Spleen (tissue), 7 donors: Measurements from ENCODE around the gene RBMS3.

Experiments
- CTCF ChIP-seq, 11 experiments: fragments of 200-600 bp in 7 of 11; fragments of 450-650 bp in 4 of 11; sonication (generic) in 4 of 11; IDR thresholded peaks in 8 of 11; conservative IDR thresholded peaks in 3 of 11; 1 replicate in 7 of 11; 2 replicates in 4 of 11; pipeline versions ENCODE4 v1.4.0 to v1.8.0; 2016 to 2021; ENCODE audit warnings: antibody characterized with exemption in 11 of 11, inconsistent platforms in 4 of 11, mild to moderate bottlenecking in 1 of 11
- POLR2A ChIP-seq, 3 donors: fragments of 450-650 bp; IDR thresholded peaks; one replicate each; pipeline ENCODE4 v1.5.1; 2017; ENCODE audit warnings: antibody characterized with exemption in 3 of 3, mild to moderate bottlenecking in 1 of 3
- POLR2AphosphoS5 ChIP-seq, 3 donors: sonication (generic); formaldehyde crosslinking; IDR thresholded peaks; one replicate each; pipeline ENCODE4 v1.5.1; 2017; ENCODE audit warnings: antibody characterized with exemption in 3 of 3
- donor health status: DM: no; HTN: no; CAD: no; lungs with moderate emphysema.
- donor health status: DM: no; HTN: no; CAD: no.
- donor health status: DM: no; HTN: no; CAD: no.

DNA sequence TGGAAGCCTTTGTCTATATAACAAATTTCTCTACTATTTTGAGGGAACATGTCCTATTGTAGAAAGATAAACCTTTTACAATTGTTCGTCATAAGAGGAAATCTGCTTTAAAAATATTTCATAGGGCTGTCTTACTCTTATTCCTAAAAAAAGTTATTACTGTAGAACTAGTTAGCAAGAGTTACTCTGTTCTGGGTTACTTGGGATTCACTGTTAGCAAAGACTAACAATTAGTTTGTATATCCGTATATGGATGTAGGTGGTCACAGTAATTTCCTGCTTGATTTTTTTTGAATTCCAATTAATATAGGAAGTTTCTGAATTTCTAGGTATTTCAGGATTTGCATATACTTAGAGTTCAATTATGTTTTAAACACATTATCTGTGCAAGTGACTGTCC, 413.5 kb downstream of the RBMS3 start:
- TF ChIP-seq POLR2AphosphoS5 (IDR thresholded peaks at IDR 0.05) (no peak), CTCF (IDR thresholded peaks at IDR 0.05 in 8 of 11, conservative IDR thresholded peaks at IDR 0.05 in 3 of 11) (no peak), POLR2A (IDR thresholded peaks at IDR 0.05) (no peak)
